ENCODE measurements around the gene SLC41A3. TPM values are rescaled to one million over a fixed set of nuclear protein-coding genes. Genes with fewer than 3 reads are reported as not detected.

The SLC41A3 gene
- polyA plus RNA-seq, 3 donors = 77.3 to 81.3 (median 78.5) TPM

- no peak for DNase-seq
Observed at GRCh38 chr3:126125341-126125740, 41.4 kb upstream of the SLC41A3 start.

DNA sequence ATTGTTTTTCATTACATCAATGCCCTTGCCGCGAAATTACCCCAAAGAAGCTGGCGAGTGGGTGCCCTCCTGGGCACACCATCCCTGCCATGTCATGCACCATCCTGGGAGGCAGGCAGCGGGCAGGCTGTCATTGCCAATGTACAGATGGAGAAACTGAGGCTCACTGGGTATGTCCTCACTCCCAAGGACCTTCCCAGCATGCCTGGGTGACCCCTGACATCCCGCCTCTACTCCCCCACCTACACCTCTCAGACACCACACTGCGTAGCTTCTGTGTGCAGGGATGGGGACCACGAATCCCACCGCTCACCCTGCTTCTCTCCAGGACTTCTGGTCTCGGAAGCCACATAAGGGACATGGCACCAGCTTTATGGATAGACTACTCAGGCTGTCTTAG lies 41.0 kb upstream of the SLC41A3 start:
- DNase-seq = no peak

- no peak for DNase-seq
Observed at GRCh38 chr3:126124148-126124868, 40.4 kb upstream of the SLC41A3 start.

GRCh38 chr3:126121632-126122031 lies 37.7 kb upstream of the SLC41A3 start:
- DNase-seq = no peak

DNA sequence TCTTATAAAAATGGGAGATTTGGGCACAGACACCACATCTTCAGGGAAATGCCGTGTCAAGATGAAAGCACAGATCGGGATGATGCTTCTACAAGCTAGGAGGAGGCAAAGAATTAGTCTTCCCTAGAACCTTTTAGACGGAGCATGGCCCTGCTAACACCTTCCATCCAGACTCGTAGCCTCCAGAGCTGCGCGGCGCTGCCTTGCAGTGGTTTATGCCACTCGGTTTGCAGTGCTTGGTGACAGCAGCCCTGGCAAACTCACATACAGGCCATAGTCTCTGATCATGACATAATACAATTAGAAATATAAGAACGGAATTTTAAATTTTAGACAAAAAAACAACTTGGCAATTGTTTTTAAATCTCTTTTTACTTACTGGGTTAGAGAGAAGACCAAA lies 37.1 kb upstream of the SLC41A3 start:
- DNase-seq = no peak

GRCh38 chr3:126119976-126120375 lies 36.1 kb upstream of the SLC41A3 start:
- DNase-seq = no peak

GRCh38 chr3:126119008-126119675 lies 35.2 kb upstream of the SLC41A3 start:
- no peak for DNase-seq

- no peak for DNase-seq
Observed at GRCh38 chr3:126118591-126118990, 34.7 kb upstream of the SLC41A3 start.

GRCh38 chr3:126117786-126118185 lies 33.9 kb upstream of the SLC41A3 start:
- no peak for DNase-seq

GRCh38 chr3:126117212-126117611 lies 33.3 kb upstream of the SLC41A3 start:
- DNase-seq = no peak

DNA sequence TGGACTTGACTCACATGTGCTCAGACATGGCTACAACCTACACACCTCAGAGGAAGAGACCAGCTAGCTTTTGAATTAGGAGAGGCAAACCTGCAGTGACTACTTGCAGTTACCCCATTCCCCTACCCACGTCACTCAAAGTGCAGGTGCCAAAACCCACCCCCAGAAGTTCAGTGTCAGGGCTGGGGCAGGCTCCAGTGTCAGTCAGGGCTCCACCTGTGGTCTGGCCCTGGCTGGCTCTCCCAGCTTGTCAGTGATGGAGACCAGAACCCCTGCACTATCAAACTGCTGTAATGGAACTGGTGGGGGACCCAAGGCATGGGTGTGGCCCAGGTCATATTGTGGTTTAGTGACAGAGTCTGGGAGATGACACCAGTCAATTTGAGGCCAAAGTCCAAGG lies 32.6 kb upstream of the SLC41A3 start:
- no peak for DNase-seq

GRCh38 chr3:126114443-126115386 lies 30.8 kb upstream of the SLC41A3 start:
- no peak for DNase-seq

DNA sequence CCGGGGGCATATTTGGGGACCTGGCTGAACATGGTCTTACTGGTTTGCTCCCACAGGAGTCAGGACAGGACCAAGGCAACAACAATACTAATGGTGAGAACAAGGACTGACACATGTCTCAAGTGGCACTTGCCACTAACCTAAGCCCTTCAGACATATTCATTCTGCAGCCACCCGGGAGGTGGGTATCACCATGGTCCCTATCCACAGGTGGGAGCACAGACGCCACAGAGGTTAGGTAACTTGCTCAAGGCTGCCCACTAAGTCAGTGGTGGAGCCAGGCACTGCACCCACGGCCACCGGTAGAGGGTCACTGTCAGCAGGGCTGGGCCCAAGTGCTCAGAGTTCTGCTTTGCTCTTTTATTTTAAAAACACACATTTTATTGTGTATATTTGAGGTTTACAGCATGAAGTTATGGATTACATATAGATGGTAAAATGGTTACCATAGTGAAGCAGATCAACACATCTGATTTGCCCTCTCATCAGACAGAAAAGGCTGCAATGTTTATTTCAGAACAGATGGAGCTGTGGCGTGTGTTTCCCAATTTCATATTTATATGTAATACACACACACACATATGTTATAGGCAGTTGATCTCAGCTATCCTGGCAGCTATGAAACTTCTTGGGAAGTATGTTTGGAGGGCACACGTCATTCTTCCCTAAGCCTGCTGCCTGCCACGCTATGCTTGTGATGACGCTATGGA lies 30.0 kb upstream of the SLC41A3 start:
- DNase-seq = no peak

DNA sequence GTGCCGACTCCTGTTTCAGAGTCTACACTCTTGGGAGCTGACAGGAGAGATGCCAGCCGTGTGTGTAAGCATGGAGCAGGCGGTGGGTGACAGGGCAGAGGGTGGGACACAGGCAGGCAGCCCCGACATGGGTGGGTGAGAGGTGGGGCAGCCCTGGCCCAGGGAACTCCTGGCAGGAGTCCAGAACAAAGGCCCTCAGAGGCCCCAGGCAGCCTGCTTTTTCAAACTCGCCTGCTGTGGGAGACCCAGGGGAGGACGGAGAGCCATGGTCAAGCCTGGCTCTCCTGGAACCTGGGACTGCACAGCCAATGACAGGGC lies 29.3 kb upstream of the SLC41A3 start:
- no peak for DNase-seq

- no peak for DNase-seq
Observed at GRCh38 chr3:126112531-126113237, 28.8 kb upstream of the SLC41A3 start.

DNA sequence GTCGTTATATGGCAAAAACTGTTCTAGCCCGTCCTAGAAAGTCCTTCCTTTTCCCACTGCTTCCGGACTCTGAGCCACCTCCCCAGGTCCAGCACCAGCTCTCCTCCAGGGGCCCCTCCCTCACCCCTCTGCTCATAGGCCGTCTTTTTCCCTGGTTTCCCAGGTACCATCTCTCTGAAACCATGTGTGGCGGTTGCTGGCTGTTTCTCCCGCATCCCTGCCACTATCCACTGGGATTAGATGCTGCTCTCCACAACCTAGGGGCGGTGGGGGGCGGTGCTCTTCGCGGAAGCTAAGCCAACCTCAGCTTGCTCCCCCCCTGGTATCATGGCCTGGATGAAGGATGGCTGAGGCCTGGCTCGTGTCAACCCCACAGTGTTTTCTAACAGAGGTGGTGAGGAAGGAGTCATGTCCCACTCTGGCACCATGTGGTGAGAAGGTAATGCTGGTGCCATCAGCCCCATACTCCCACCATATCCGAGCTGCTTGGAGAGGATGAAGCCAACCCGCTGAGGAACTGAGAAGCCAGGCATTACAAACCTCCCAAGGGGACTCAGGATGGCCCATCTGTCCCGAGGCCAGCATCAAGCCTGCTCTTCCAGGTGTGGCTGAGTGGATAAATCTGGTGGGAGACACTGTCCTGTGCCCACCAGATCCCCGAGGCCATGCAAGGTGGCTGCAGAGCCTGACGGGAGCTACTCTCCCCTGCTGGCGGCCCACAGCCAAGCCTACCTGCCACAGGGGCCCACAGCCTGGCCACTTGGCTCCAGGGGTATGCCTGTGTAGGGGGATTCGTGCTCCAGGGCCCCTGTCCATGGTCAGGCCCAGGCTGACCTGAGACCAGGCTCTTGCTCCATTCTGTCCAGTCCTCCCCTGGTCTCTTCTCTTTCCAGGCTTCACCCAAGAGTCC lies 27.9 kb upstream of the SLC41A3 start:
- DNase-seq = no peak

GRCh38 chr3:126111126-126111551 lies 27.2 kb upstream of the SLC41A3 start:
- DNase-seq = no peak

GRCh38 chr3:126110431-126111125 lies 26.7 kb upstream of the SLC41A3 start:
- no peak for DNase-seq

DNA sequence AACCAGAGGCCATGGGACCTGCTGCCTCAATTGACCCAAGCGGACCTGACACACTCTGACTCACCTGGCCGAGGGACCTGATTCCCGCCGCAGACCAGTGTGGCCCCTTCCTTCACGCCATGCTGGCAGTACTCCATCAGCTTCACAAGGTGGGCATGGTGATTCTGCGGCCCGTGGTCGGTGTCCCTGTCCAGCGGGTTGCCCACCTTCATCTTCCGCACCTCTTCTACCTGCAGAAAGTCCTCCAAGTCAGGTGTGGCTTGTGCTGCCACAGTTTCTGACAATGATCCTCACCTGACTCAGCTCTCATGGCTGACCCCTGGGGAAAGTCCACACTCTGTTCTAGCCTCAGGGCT lies 25.9 kb upstream of the SLC41A3 start:
- DNase-seq = no peak

Data from renal pelvis (tissue), 4 donors.